Brain microvascular endothelial cell (primary cell): ENCODE results near the gene POFUT1.

ENCODE experiments used
- DNase-seq: peaks from one replicate; pipeline ENCODE4 v3.0.0-alpha.2; 2020
- H3K27ac ChIP-seq: fragments of 250-450 bp; sonication (Bioruptor Pico); 2 replicates; pipeline ENCODE4 v1.5.1; 2020; ENCODE audit warnings: mild to moderate bottlenecking, moderate library complexity
- H3K27me3 ChIP-seq: fragments of 250-450 bp; sonication (Bioruptor Pico); replicated peaks from 2 replicates; pipeline ENCODE4 v1.5.1; 2020; ENCODE audit warnings: mild to moderate bottlenecking
- H3K36me3 ChIP-seq: fragments of 250-450 bp; sonication (Bioruptor Pico); replicated peaks from 2 replicates; pipeline ENCODE4 v1.5.1; 2020; ENCODE audit warnings: mild to moderate bottlenecking
- H3K4me3 ChIP-seq: 2 replicates; pipeline ENCODE4 v1.5.1; 2011; ENCODE audit warnings: low read depth, mild to moderate bottlenecking, control low read depth, low read length, moderate library complexity
- in situ Hi-C: cut with HindIII; loops from 2 replicates; pipeline ENCODE4 v1.10.0; 2017; ENCODE audit warnings: low sequenced_read_pairs, low pct_ligation_motif_present
- TF ChIP-seq, protein P1 (sequence below): IDR thresholded peaks from 2 replicates; pipeline ENCODE4 v1.5.1; 2011; ENCODE audit warnings: low read depth, mild to moderate bottlenecking, moderate library complexity, low read length, control low read depth, inconsistent platforms; ENCODE audit errors: missing control alignments

POFUT1 gene

DNA sequence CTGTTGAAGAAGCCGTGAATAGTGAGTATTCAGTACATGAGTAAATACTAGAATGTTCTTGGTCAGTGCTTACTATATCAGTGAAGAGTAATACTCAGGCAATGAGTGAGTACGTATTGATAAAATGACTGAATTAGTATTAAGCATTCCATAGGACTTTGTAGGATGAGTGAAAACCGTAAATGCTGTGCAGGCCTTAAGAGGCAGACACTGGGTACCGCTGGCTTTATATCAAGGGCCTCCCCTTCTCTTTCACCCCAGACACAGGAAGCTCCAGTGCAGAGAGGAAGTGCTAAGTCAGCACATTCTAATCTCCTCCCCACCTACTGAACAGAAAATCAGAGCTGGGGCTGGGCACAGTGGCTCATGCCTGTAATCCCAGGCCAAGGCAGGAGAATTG lies 24.2 kb downstream of the POFUT1 start:
- in situ Hi-C loops: no loop called here
- TF ChIP-seq, protein P1, sequence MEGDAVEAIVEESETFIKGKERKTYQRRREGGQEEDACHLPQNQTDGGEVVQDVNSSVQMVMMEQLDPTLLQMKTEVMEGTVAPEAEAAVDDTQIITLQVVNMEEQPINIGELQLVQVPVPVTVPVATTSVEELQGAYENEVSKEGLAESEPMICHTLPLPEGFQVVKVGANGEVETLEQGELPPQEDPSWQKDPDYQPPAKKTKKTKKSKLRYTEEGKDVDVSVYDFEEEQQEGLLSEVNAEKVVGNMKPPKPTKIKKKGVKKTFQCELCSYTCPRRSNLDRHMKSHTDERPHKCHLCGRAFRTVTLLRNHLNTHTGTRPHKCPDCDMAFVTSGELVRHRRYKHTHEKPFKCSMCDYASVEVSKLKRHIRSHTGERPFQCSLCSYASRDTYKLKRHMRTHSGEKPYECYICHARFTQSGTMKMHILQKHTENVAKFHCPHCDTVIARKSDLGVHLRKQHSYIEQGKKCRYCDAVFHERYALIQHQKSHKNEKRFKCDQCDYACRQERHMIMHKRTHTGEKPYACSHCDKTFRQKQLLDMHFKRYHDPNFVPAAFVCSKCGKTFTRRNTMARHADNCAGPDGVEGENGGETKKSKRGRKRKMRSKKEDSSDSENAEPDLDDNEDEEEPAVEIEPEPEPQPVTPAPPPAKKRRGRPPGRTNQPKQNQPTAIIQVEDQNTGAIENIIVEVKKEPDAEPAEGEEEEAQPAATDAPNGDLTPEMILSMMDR: no peak
- Histone ChIP-seq H3K36me3 (peaks cover 55% of the 10 kb centered on the region), H3K27me3 (no peaks in the 10 kb centered on the region), H3K4me3 (no peak overlapping the region), H3K27ac (no peak overlapping the region)
- peak; percentile 33 for DNase-seq

DNA sequence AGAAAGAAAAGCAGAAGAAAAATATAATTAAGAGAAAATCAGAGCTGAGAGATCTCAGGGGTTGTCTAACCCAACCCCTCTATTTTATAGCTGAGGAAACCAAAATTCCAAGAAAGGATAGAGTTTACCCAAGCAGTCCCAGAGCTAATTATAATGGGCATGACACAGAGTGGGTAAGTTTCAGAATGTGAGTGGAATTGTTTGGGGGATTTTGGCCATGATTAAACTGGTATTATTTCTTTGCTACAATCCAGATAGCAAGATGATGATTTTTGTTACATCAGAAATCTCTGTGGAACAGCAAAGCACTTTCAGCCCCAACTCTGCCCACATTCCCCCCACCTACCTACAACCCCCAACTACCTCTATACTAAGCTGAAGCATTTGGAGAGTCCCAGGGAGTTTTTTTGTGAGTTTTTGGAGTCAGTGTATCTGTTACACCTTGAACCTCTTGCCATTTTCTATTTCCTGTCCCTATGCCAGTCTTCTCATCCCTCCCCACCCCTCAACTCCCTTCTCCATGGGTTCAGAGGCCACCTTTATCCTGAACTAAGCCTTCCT lies 24.7 kb downstream of the POFUT1 start:
- no peak for DNase-seq
- H3K27me3 ChIP-seq: no peaks in the 10 kb centered on the region
- TF ChIP-seq, protein P1: no peak
- peaks cover 53% of the 10 kb centered on the region for H3K36me3 ChIP-seq
- in situ Hi-C loops: no loop called here
- no peak overlapping the region for H3K4me3 ChIP-seq
- H3K27ac ChIP-seq: no peak overlapping the region

DNA sequence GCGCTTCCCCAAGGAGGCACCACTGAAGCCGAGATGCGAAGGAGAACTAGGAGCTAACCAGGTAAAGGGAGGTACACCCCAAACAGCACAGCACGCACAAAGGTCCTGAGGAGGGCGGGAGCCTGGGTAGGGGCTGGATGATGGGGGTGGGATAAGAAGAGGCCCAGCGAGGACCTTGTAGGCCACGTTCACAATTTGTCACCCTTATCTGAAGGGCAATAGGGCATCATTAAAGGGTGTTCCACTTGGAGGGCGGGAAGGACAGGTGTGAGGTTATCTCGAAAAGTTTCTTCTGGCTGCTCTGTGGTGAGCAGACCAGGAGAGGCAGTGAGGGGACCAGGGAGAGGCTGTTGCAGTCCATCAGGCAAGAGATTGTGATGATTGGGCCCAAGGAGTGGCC lies 25.6 kb downstream of the POFUT1 start:
- H3K27ac ChIP-seq: no peak overlapping the region
- no peak overlapping the region for H3K4me3 ChIP-seq
- no peaks in the 10 kb centered on the region for H3K27me3 ChIP-seq
- no peak for DNase-seq
- in situ Hi-C loops: no loop called here
- TF ChIP-seq, protein P1: no peak
- H3K36me3 ChIP-seq: peaks cover 45% of the 10 kb centered on the region

DNA sequence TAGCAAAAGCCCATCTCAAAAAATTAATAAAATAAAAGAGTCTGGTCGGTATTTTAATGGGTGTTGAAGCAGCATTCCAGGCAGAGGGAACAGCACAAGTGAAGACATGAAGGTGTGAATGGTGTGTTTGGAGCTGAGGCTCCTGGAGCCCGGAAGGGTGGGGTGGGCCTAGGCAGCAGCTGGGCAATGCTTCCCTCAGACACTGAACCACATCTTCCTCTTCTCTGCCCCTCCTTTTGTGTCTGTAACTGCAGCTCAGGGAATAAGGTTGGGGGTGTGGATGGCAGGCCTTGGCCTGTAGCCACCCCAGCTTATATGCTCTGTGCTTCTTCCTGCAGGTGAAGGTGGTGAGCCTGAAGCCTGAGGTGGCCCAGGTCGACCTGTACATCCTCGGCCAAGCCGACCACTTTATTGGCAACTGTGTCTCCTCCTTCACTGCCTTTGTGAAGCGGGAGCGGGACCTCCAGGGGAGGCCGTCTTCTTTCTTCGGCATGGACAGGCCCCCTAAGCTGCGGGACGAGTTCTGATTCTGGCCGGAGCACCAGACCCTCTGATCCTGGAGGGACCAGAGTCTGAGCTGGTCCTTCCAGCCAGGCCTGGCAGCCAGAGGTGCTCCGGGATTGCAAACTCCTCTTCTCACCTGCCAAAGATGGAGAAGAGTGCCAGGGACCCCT lies 26.6 kb downstream of the POFUT1 start:
- H3K27ac ChIP-seq: no peak overlapping the region
- TF ChIP-seq, protein P1: no peak

DNA sequence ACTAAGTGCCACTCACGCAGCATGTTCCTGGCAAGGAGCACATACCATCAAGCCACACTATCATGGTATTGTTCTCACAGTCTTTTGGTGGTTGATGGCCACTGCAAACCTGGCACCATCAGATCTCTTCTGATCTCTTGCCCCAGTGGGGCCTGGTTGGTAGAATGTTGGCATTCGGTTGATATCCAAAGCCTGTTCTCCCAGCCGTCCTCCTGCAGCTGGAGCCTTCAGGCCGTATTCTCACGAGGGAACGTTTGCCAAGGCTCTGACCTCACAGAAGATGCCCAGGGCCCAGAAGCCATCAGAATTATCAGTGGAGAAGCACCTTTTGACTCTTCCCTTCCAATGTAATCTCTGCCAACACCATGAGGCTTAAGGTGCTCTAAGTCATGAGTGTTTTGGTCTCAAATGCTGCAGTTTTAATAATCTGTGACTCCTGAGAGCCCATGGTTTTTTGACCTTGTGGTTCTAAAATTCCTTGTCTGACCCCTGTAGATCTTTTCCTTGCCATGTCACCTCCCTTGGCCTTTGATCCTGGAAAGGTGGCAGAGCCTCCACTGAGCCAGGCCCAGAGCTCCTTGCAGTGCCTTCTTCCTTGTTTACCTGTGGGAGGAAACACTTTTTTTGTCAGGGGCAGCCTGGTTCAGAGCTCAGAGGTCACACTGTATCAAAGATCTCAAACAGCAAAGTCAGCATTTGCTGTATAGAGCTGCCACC lies 27.8 kb downstream of the POFUT1 start:
- DNase-seq: no peak
- Histone ChIP-seq H3K36me3 (peaks cover 38% of the 10 kb centered on the region), H3K27me3 (no peaks in the 10 kb centered on the region), H3K27ac (no peak overlapping the region), H3K4me3 (no peak overlapping the region)
- TF ChIP-seq, protein P1: no peak
- in situ Hi-C loops: no loop called here

More for the DNA sequence above, 26.6 kb downstream of the POFUT1 start:
- H3K27me3 ChIP-seq: no peaks in the 10 kb centered on the region
- no peak overlapping the region for H3K4me3 ChIP-seq
- no peak for DNase-seq
- peaks cover 38% of the 10 kb centered on the region for H3K36me3 ChIP-seq
- in situ Hi-C loops: no loop called here
